Panc1 (cell line): ENCODE results near the gene MED13L. TPM values are rescaled to one million over a fixed set of nuclear protein-coding genes. Genes with fewer than 3 reads are reported as not detected.

ENCODE experiments used
- ATAC-seq: fragments of 200-7000 bp; cut with Tn5 transposase; 2 replicates; pipeline ENCODE4 v1.9.1; 2020; ENCODE audit warnings: mild to moderate bottlenecking, moderate library complexity
- BruUV-seq: library from RNA; stranded (reverse); fragments of 400-500 nt; replicated peaks from 2 replicates; lab custom pipeline; 2021; lab: Mats Ljungman, UMichigan
- CTCF ChIA-PET: fragments of 300-600 bp; sonication (Branson Sonifier 250); formaldehyde crosslinking; loops from one replicate; lab custom pipeline; 2022; ENCODE audit warnings: antibody characterized with exemption; lab: Charles Lee
- POLR2A ChIA-PET: fragments of 300-600 bp; sonication (Branson Sonifier 250); formaldehyde crosslinking; loops from one replicate; lab custom pipeline; 2022; ENCODE audit warnings: antibody characterized with exemption; lab: Charles Lee
- DNase-seq: peaks from one replicate; pipeline ENCODE4 v3.0.0-alpha.2; 2010; ENCODE audit warnings: low read depth, low spot score
- H3K27ac ChIP-seq: 2 replicates; pipeline ENCODE4 v1.5.1; 2011; ENCODE audit warnings: mild to moderate bottlenecking, low read length, inconsistent platforms
- H3K27me3 ChIP-seq: fragments of 200-500 bp; sonication (Bioruptor generic); 2 replicates; pipeline ENCODE4 v1.6.0; 2014; ENCODE audit warnings: low read length, inconsistent platforms; ENCODE audit not compliant: control insufficient read depth, insufficient read depth
- H3K36me3 ChIP-seq: fragments of 200-500 bp; sonication (Bioruptor generic); 2 replicates; pipeline ENCODE4 v1.5.1; 2014; ENCODE audit warnings: inconsistent platforms, mild to moderate bottlenecking, low read length, moderate library complexity; ENCODE audit not compliant: control insufficient read depth, insufficient read depth
- H3K4me1 ChIP-seq: 2 replicates; pipeline ENCODE4 v1.5.1; 2011; ENCODE audit warnings: inconsistent platforms, mild to moderate bottlenecking, low read length, moderate library complexity; ENCODE audit not compliant: control insufficient read depth, insufficient read depth
- H3K4me3 ChIP-seq, 2 experiments: 2 replicates each; pipeline ENCODE4 v1.5.1; 2011 to 2012; ENCODE audit warnings: low read depth in 2 of 2, low read length in 2 of 2, mild to moderate bottlenecking in 2 of 2, inconsistent platforms in 1 of 2, moderate library complexity in 1 of 2
- H3K9me3 ChIP-seq: fragments of 200-500 bp; sonication (Bioruptor generic); 2 replicates; pipeline ENCODE4 v1.5.1; 2014; ENCODE audit warnings: low read depth, mild to moderate bottlenecking, inconsistent platforms, low read length, moderate library complexity; ENCODE audit not compliant: control insufficient read depth, insufficient read depth
- POLR2AphosphoS5 ChIP-seq: IDR thresholded peaks from 2 replicates; pipeline ENCODE4 v1.6.1; 2012; ENCODE audit warnings: mild to moderate bottlenecking, low read depth, low read length, moderate library complexity
- SIN3A ChIP-seq: IDR thresholded peaks from 2 replicates; pipeline ENCODE4 v1.6.1; 2012; ENCODE audit warnings: low read depth, mild to moderate bottlenecking, low read length, moderate library complexity, borderline replicate concordance; ENCODE audit not compliant: insufficient read depth
- TCF7L2 ChIP-seq: IDR thresholded peaks from 2 replicates; pipeline ENCODE4 v1.6.1; 2011; ENCODE audit warnings: mild to moderate bottlenecking, low read depth, low read length, inconsistent platforms
- in situ Hi-C: cut with HindIII; loops from 2 replicates; pipeline ENCODE4 v1.10.0; 2016; ENCODE audit warnings: low sequenced_read_pairs, low pct_unique_long_range_greater_than_20kb
- intact Hi-C: fragments of 100-400 bp; cut with micrococcal nuclease; formaldehyde crosslinking; loops from one replicate; pipeline ENCODE4 v1.10.0; 2022; ENCODE audit not compliant: unreplicated experiment
- total RNA-seq: library from RNA; stranded (reverse); gene quantifications from one replicate; pipeline ENCODE4 v1.2.1, GENCODE V29; 2021; ENCODE audit not compliant: unreplicated experiment
- TF ChIP-seq, protein P1 (sequence below), 2 experiments: IDR thresholded peaks; 2 replicates each; pipeline ENCODE4 v1.6.1; 2011 to 2012; ENCODE audit warnings: low read depth in 2 of 2, control low read depth in 1 of 2, low read length in 1 of 2, mild to moderate bottlenecking in 1 of 2, moderate library complexity in 1 of 2; ENCODE audit not compliant: insufficient read depth in 1 of 2
- TF ChIP-seq, protein P2 (sequence below): fragments of 450-650 bp; IDR thresholded peaks from 2 replicates; pipeline ENCODE4 v1.5.1; 2017; ENCODE audit warnings: mild to moderate bottlenecking

Gene MED13L
- total RNA-seq, 1 experiment from 2014 or later: 170 TPM

DNA sequence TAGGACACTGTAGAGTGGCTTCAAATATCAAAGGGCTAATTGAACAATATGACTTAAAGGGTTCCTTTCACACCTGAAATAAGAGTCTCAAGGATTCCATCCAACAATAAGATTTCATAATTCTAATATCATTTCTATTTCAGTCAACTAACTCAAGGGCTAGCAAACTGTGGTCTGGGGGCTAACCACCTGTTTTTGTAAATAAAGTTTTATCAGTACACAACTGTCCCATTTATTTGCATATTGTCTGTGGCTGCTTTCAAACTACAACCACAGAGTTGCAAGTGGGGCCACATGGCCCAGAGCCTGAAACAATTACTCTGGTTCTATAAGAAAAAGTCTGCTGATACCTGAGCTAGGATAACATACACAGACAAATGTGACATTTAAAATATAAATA, 29.1 kb downstream of the MED13L start:
- ChIA-PET CTCF (no interaction called here), POLR2A (interaction anchor here (0.5 kb wide), 1 partner anchor 189 kb away, joined by 6 read pairs; no protein-coding TSS in a partner anchor)
- Histone ChIP-seq H3K36me3 (no peaks in the 10 kb centered on the region), H3K4me1 (peaks cover 34% of the 10 kb centered on the region), H3K27me3 (no peaks in the 10 kb centered on the region), H3K9me3 (peaks cover 13% of the 10 kb centered on the region; the same call in 1 of the 2 replicates), H3K27ac (no peak overlapping the region), H3K4me3 (no peak overlapping the region)
- in situ Hi-C loops: no loop called here
- TF ChIP-seq POLR2AphosphoS5: no peak
- no peak for TF ChIP-seq TCF7L2
- no peak for TF ChIP-seq SIN3A
- TF ChIP-seq, protein P1, sequence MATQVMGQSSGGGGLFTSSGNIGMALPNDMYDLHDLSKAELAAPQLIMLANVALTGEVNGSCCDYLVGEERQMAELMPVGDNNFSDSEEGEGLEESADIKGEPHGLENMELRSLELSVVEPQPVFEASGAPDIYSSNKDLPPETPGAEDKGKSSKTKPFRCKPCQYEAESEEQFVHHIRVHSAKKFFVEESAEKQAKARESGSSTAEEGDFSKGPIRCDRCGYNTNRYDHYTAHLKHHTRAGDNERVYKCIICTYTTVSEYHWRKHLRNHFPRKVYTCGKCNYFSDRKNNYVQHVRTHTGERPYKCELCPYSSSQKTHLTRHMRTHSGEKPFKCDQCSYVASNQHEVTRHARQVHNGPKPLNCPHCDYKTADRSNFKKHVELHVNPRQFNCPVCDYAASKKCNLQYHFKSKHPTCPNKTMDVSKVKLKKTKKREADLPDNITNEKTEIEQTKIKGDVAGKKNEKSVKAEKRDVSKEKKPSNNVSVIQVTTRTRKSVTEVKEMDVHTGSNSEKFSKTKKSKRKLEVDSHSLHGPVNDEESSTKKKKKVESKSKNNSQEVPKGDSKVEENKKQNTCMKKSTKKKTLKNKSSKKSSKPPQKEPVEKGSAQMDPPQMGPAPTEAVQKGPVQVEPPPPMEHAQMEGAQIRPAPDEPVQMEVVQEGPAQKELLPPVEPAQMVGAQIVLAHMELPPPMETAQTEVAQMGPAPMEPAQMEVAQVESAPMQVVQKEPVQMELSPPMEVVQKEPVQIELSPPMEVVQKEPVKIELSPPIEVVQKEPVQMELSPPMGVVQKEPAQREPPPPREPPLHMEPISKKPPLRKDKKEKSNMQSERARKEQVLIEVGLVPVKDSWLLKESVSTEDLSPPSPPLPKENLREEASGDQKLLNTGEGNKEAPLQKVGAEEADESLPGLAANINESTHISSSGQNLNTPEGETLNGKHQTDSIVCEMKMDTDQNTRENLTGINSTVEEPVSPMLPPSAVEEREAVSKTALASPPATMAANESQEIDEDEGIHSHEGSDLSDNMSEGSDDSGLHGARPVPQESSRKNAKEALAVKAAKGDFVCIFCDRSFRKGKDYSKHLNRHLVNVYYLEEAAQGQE (IDR thresholded peaks at IDR 0.05; ENCODE audit: insufficient read depth in 1 of 2, low read depth in 2 of 2, low read length in 1 of 2): no peak
- TF ChIP-seq, protein P2, sequence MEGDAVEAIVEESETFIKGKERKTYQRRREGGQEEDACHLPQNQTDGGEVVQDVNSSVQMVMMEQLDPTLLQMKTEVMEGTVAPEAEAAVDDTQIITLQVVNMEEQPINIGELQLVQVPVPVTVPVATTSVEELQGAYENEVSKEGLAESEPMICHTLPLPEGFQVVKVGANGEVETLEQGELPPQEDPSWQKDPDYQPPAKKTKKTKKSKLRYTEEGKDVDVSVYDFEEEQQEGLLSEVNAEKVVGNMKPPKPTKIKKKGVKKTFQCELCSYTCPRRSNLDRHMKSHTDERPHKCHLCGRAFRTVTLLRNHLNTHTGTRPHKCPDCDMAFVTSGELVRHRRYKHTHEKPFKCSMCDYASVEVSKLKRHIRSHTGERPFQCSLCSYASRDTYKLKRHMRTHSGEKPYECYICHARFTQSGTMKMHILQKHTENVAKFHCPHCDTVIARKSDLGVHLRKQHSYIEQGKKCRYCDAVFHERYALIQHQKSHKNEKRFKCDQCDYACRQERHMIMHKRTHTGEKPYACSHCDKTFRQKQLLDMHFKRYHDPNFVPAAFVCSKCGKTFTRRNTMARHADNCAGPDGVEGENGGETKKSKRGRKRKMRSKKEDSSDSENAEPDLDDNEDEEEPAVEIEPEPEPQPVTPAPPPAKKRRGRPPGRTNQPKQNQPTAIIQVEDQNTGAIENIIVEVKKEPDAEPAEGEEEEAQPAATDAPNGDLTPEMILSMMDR: no peak
- intact Hi-C loops: no loop called here
- ATAC-seq: no peak
- no peak for DNase-seq
- BruUV-seq: no TSS peak

DNA sequence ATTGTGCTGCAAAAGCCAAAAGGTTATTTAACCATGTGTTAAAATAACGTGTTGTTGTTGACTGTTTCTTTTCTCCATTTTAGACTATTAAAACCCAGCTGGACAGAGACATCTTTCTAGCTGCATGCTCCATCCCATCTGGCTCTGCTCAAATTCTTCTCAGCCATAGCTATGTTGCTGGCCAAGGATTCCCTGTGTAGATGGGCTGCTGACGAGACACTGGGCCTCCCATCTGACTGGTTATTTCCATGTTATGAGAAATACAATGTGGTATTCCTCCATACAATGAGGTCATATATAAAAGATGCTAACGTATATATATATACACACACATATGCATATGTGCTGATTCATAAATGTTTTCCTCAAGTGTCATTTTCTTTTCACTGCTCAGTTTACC, 30.1 kb downstream of the MED13L start:
- CTCF ChIA-PET: no interaction called here
- intact Hi-C loops (no loop called here), in situ Hi-C loops (no loop called here)
- ATAC-seq (0 out of 2 replicates have a peak, but pooled peaks have one; percentile 35), DNase-seq (no peak)
- no peaks in the 10 kb centered on the region for H3K36me3 ChIP-seq
- TF ChIP-seq, protein P1 (IDR thresholded peaks at IDR 0.05; ENCODE audit: insufficient read depth in 1 of 2, low read depth in 2 of 2, low read length in 1 of 2): no peak
- TF ChIP-seq TCF7L2 (no peak), SIN3A (no peak), POLR2AphosphoS5 (no peak)
- TF ChIP-seq, protein P2: no peak
- no TSS peak for BruUV-seq
- H3K27ac ChIP-seq: no peak overlapping the region
- H3K4me3 ChIP-seq: no peak overlapping the region
- POLR2A ChIA-PET: interaction anchor here (0.7 kb wide), 1 partner anchor 117 kb away, joined by 3 read pairs; no protein-coding TSS in a partner anchor
- H3K4me1 ChIP-seq: peaks cover 42% of the 10 kb centered on the region
- H3K27me3 ChIP-seq: no peaks in the 10 kb centered on the region
- peaks cover 13% of the 10 kb centered on the region; the same call in 1 of the 2 replicates for H3K9me3 ChIP-seq
